HCT116 (cell line): ENCODE results near the gene TPGS1. TPM values are rescaled to one million over a fixed set of nuclear protein-coding genes. Genes with fewer than 3 reads are reported as not detected.

Experiments used
- ATAC-seq: fragments of 200-7000 bp; cut with Tn5 transposase; 2 replicates; pipeline ENCODE4 v1.9.1; 2020; ENCODE audit warnings: mild to moderate bottlenecking, moderate library complexity
- BruUV-seq: library from RNA; stranded (reverse); fragments of 400-500 nt; replicated peaks from 2 replicates; lab custom pipeline; 2021; lab: Mats Ljungman, UMichigan
- CTCF ChIA-PET: fragments of 300-600 bp; sonication (Branson Sonifier 250); formaldehyde crosslinking; loops from one replicate; lab custom pipeline; 2021; ENCODE audit warnings: antibody characterized with exemption; lab: Charles Lee
- POLR2A ChIA-PET: fragments of 300-600, 350-600 bp; sonication (Branson Sonifier 250); formaldehyde crosslinking; loops from one replicate; lab custom pipeline; 2021; ENCODE audit warnings: antibody characterized with exemption; lab: Charles Lee
- RAD21 ChIA-PET, 2 experiments: fragments of 300-600 bp; sonication (Branson Sonifier 250); formaldehyde crosslinking; loops; one replicate each; lab custom pipeline; 2023; ENCODE audit warnings: low total read pairs in 2 of 2; ENCODE audit not compliant: uncharacterized antibody in 2 of 2, unreplicated experiment in 2 of 2, low non-redundant PET in 1 of 2; lab: Charles Lee
- DNase-seq: peaks from one replicate; pipeline ENCODE4 v3.0.0-alpha.2; 2010; ENCODE audit warnings: low read depth, low spot score
- H2AFZ ChIP-seq: fragments of 200-600 bp; shearing (Covaris generic), sonication (generic); 2 replicates; pipeline ENCODE4 v1.6.1; 2017; ENCODE audit warnings: low read depth, mixed run types, mixed read lengths, antibody characterized with exemption, low read length; ENCODE audit not compliant: poor library complexity, severe bottlenecking
- H3K27ac ChIP-seq: 2 replicates; pipeline ENCODE4 v1.5.1; 2012; ENCODE audit warnings: low read depth, low read length
- H3K27me3 ChIP-seq: fragments of 200-600 bp; sonication (generic); 2 replicates; pipeline ENCODE4 v1.6.1; 2016; ENCODE audit warnings: mixed run types, low read length, mixed read lengths; ENCODE audit not compliant: insufficient read depth
- H3K36me3 ChIP-seq, 2 experiments: fragments of 200-500 bp in 1 of 2; fragments of 200-600 bp in 1 of 2; sonication (Bioruptor generic) in 1 of 2; sonication (generic) in 1 of 2; 2 replicates each; pipeline versions ENCODE4 v1.5.1 to v1.6.1; 2014 to 2016; ENCODE audit warnings: low read length in 2 of 2, inconsistent platforms in 1 of 2, mixed read lengths in 1 of 2, mixed run types in 1 of 2; ENCODE audit not compliant: insufficient read depth in 2 of 2, control insufficient read depth in 1 of 2
- H3K4me1 ChIP-seq, 2 experiments: fragments of 200-600 bp in 1 of 2; sonication (generic) in 1 of 2; 2 replicates each; pipeline versions ENCODE4 v1.5.1 to v1.6.1; 2012 to 2017; ENCODE audit warnings: low read length in 2 of 2, inconsistent platforms in 1 of 2, mild to moderate bottlenecking in 1 of 2, mixed read lengths in 1 of 2, mixed run types in 1 of 2, moderate library complexity in 1 of 2; ENCODE audit not compliant: insufficient read depth in 2 of 2, control insufficient read depth in 1 of 2
- H3K4me2 ChIP-seq: fragments of 200-600 bp; sonication (generic); 2 replicates; pipeline ENCODE4 v1.6.1; 2017; ENCODE audit warnings: mixed run types, low read length, mixed read lengths
- H3K4me3 ChIP-seq, 2 experiments: fragments of 200-600 bp in 1 of 2; sonication (generic) in 1 of 2; replicated peaks in 1 of 2; 2 replicates each; pipeline ENCODE4 v1.5.1; 2011 to 2016; ENCODE audit warnings: low read length in 2 of 2, control low read depth in 1 of 2, low read depth in 1 of 2, mild to moderate bottlenecking in 1 of 2, mixed read lengths in 1 of 2, mixed run types in 1 of 2
- H3K79me2 ChIP-seq: fragments of 200-600 bp; sonication (generic); 2 replicates; pipeline ENCODE4 v1.6.1; 2017; ENCODE audit warnings: mild to moderate bottlenecking, mixed run types, low read length, moderate library complexity, mixed read lengths; ENCODE audit not compliant: insufficient read depth
- H3K9ac ChIP-seq: fragments of 200-600 bp; sonication (generic); 2 replicates; pipeline ENCODE4 v1.6.1; 2016; ENCODE audit warnings: low read length, mixed read lengths
- H3K9me2 ChIP-seq: fragments of 200-600 bp; sonication (generic), shearing (Covaris generic); 2 replicates; pipeline ENCODE4 v1.6.1; 2017; ENCODE audit warnings: mixed run types, mild to moderate bottlenecking, moderate library complexity; ENCODE audit not compliant: insufficient read depth
- H3K9me3 ChIP-seq, 2 experiments: fragments of 200-500 bp in 1 of 2; fragments of 200-600 bp in 1 of 2; sonication (Bioruptor generic) in 1 of 2; sonication (generic) in 1 of 2; 2 replicates each; pipeline ENCODE4 v1.6.1; 2014 to 2017; ENCODE audit warnings: low read length in 2 of 2, mixed read lengths in 2 of 2, inconsistent platforms in 1 of 2, low read depth in 1 of 2, mild to moderate bottlenecking in 1 of 2, mixed run types in 1 of 2, moderate library complexity in 1 of 2; ENCODE audit not compliant: control insufficient read depth in 1 of 2, insufficient read depth in 1 of 2
- H4K20me1 ChIP-seq: fragments of 200-600 bp; sonication (generic), shearing (Covaris generic); 2 replicates; pipeline ENCODE4 v1.6.1; 2017; ENCODE audit warnings: mixed run types, mild to moderate bottlenecking, moderate library complexity; ENCODE audit not compliant: insufficient read depth
- CBX3 ChIP-seq: IDR thresholded peaks from 2 replicates; pipeline ENCODE4 v1.6.1; 2012; ENCODE audit warnings: low read depth
- EGR1 ChIP-seq: IDR thresholded peaks from 2 replicates; pipeline ENCODE4 v1.6.1; 2012; ENCODE audit warnings: low read depth
- ELF1 ChIP-seq: IDR thresholded peaks from 2 replicates; pipeline ENCODE4 v1.6.1; 2012; ENCODE audit warnings: low read depth, borderline replicate concordance
- EZH2phosphoT487 ChIP-seq: fragments of 200-600 bp; IDR thresholded peaks from 2 replicates; pipeline ENCODE4 v1.6.1; 2018; ENCODE audit warnings: antibody characterized with exemption, borderline replicate concordance
- MAX ChIP-seq: IDR thresholded peaks from 2 replicates; pipeline ENCODE4 v1.6.1; 2012
- POLR2A ChIP-seq: IDR thresholded peaks from 2 replicates; pipeline ENCODE4 v1.7.0; 2011; ENCODE audit warnings: borderline replicate concordance; ENCODE audit not compliant: insufficient read depth, insufficient read length; ENCODE audit errors: extremely low read depth
- SIN3A ChIP-seq: IDR thresholded peaks from 2 replicates; pipeline ENCODE4 v1.6.1; 2012; ENCODE audit warnings: low read depth
- SP1 ChIP-seq: IDR thresholded peaks from 2 replicates; pipeline ENCODE4 v1.6.1; 2012; ENCODE audit warnings: low read depth
- intact Hi-C: fragments of 100-400 bp; cut with micrococcal nuclease; formaldehyde crosslinking; loops from 2 replicates; pipeline ENCODE4 v1.10.0; 2022
- total RNA-seq: library from RNA; stranded (reverse); gene quantifications from one replicate; pipeline ENCODE4 v1.2.1, GENCODE V29; 2021; ENCODE audit not compliant: unreplicated experiment
- TF ChIP-seq, protein P1 (sequence below): IDR thresholded peaks from 2 replicates; pipeline ENCODE4 v1.6.1; 2012
- TF ChIP-seq, protein P2 (sequence below): IDR thresholded peaks from 2 replicates; pipeline ENCODE4 v1.6.1; 2011; ENCODE audit warnings: mild to moderate bottlenecking, low read length, moderate library complexity; ENCODE audit not compliant: insufficient replicate concordance; ENCODE audit errors: extremely low read depth
- TF ChIP-seq, protein P3 (sequence below): IDR thresholded peaks from 2 replicates; pipeline ENCODE4 v1.6.1; 2012; ENCODE audit warnings: low read depth

The TPGS1 gene
- total RNA-seq, 1 experiment from 2014 or later = 19.1 TPM

GRCh38 chr19:513368-514165 is 6.3 kb downstream of the TPGS1 start:
- RAD21 ChIA-PET = no interaction called here
- POLR2A ChIA-PET = no interaction called here
- Histone ChIP-seq H3K4me1 (peaks cover 18 to 32% of the 10 kb centered on the region in 2 experiments), H3K36me3 (peaks cover 0 to 10% of the 10 kb centered on the region in 2 experiments; a peak in 1 of 4 replicates), H3K27me3 (no peaks in the 10 kb centered on the region), H3K27ac (no peak overlapping the region), H3K9me2 (no peaks in the 10 kb centered on the region), H3K79me2 (peaks cover 3% of the 10 kb centered on the region; the same call in 1 of the 2 replicates), H2AFZ (no peak overlapping the region), H3K9ac (no peak overlapping the region), H3K9me3 (no peaks in the 10 kb centered on the region), H4K20me1 (no peaks in the 10 kb centered on the region), H3K4me3 (no peak overlapping the region), H3K4me2 (no peak overlapping the region)
- ATAC-seq = no peak
- TF ChIP-seq EZH2phosphoT487 = no peak
- TF ChIP-seq EGR1 = no peak
- TF ChIP-seq, protein P1, sequence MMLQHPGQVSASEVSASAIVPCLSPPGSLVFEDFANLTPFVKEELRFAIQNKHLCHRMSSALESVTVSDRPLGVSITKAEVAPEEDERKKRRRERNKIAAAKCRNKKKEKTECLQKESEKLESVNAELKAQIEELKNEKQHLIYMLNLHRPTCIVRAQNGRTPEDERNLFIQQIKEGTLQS = no peak
- no peak for TF ChIP-seq SIN3A
- TF ChIP-seq MAX = no peak
- TF ChIP-seq POLR2A = no peak
- no peak for TF ChIP-seq ELF1
- DNase-seq = no peak
- CTCF ChIA-PET = no interaction called here
- intact Hi-C loops = no loop called here
- BruUV-seq = no TSS peak

GRCh38 chr19:514166-514663 is 6.9 kb downstream of the TPGS1 start:
- Histone ChIP-seq H3K79me2 (no peaks in the 10 kb centered on the region), H4K20me1 (no peaks in the 10 kb centered on the region), H3K36me3 (peaks cover 0 to 10% of the 10 kb centered on the region in 2 experiments; a peak in 1 of 4 replicates), H3K27ac (no peak overlapping the region), H3K9me2 (no peaks in the 10 kb centered on the region), H3K27me3 (no peaks in the 10 kb centered on the region), H3K4me3 (no peak overlapping the region), H3K4me2 (no peak overlapping the region), H3K4me1 (peaks cover 16 to 27% of the 10 kb centered on the region in 2 experiments), H3K9ac (no peak overlapping the region), H3K9me3 (no peaks in the 10 kb centered on the region), H2AFZ (no peak overlapping the region)
- ATAC-seq (no peak), DNase-seq (no peak)
- BruUV-seq = no TSS peak
- CTCF ChIA-PET = no interaction called here
- intact Hi-C loops = no loop called here
- RAD21 ChIA-PET = no interaction called here
- POLR2A ChIA-PET = no interaction called here
- TF ChIP-seq, protein P2, sequence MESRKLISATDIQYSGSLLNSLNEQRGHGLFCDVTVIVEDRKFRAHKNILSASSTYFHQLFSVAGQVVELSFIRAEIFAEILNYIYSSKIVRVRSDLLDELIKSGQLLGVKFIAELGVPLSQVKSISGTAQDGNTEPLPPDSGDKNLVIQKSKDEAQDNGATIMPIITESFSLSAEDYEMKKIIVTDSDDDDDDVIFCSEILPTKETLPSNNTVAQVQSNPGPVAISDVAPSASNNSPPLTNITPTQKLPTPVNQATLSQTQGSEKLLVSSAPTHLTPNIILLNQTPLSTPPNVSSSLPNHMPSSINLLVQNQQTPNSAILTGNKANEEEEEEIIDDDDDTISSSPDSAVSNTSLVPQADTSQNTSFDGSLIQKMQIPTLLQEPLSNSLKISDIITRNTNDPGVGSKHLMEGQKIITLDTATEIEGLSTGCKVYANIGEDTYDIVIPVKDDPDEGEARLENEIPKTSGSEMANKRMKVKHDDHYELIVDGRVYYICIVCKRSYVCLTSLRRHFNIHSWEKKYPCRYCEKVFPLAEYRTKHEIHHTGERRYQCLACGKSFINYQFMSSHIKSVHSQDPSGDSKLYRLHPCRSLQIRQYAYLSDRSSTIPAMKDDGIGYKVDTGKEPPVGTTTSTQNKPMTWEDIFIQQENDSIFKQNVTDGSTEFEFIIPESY = no peak
- TF ChIP-seq CBX3 = no peak
- TF ChIP-seq SIN3A = no peak
- no peak for TF ChIP-seq SP1
- no peak for TF ChIP-seq POLR2A
- TF ChIP-seq, protein P3, sequence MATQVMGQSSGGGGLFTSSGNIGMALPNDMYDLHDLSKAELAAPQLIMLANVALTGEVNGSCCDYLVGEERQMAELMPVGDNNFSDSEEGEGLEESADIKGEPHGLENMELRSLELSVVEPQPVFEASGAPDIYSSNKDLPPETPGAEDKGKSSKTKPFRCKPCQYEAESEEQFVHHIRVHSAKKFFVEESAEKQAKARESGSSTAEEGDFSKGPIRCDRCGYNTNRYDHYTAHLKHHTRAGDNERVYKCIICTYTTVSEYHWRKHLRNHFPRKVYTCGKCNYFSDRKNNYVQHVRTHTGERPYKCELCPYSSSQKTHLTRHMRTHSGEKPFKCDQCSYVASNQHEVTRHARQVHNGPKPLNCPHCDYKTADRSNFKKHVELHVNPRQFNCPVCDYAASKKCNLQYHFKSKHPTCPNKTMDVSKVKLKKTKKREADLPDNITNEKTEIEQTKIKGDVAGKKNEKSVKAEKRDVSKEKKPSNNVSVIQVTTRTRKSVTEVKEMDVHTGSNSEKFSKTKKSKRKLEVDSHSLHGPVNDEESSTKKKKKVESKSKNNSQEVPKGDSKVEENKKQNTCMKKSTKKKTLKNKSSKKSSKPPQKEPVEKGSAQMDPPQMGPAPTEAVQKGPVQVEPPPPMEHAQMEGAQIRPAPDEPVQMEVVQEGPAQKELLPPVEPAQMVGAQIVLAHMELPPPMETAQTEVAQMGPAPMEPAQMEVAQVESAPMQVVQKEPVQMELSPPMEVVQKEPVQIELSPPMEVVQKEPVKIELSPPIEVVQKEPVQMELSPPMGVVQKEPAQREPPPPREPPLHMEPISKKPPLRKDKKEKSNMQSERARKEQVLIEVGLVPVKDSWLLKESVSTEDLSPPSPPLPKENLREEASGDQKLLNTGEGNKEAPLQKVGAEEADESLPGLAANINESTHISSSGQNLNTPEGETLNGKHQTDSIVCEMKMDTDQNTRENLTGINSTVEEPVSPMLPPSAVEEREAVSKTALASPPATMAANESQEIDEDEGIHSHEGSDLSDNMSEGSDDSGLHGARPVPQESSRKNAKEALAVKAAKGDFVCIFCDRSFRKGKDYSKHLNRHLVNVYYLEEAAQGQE = no peak
